ENCODE data around the gene RERG.
"Not testable (repeated sequence)": the region's sequence is repeated elsewhere in the genome, so short reads cannot be mapped to it uniquely, and the experiment has no call there.

The RERG gene

GRCh38 chr12:15220915-15221885 is at the start of gene RERG:
RERG (minus strand) TSS chr12:15221417; CDS start chr12:15217489, 3,928 bp downstream.
- DNase-seq, result peak; percentile 69

- no peak for DNase-seq
Observed at GRCh38 chr12:15270591-15270990, 49.4 kb upstream of the RERG start.

GRCh38 chr12:15268927-15269552 is 47.8 kb upstream of the RERG start:
- DNase-seq, result peak; percentile 9

GRCh38 chr12:15268309-15268708 is 47.1 kb upstream of the RERG start:
- no peak for DNase-seq

- DNase-seq, result no peak
Observed at GRCh38 chr12:15265875-15266274, 44.7 kb upstream of the RERG start.

- DNase-seq, result no peak
Observed at GRCh38 chr12:15256761-15257160, 35.5 kb upstream of the RERG start.

GRCh38 chr12:15253990-15254389 is 32.8 kb upstream of the RERG start:
- DNase-seq, result no peak

GRCh38 chr12:15244926-15245325 is 23.7 kb upstream of the RERG start:
- no peak for DNase-seq

- no peak for DNase-seq
Observed at GRCh38 chr12:15244341-15244740, 23.1 kb upstream of the RERG start.

GRCh38 chr12:15243102-15243501 is 21.9 kb upstream of the RERG start:
- no peak for DNase-seq

- no peak for DNase-seq
Observed at GRCh38 chr12:15240898-15241297, 19.7 kb upstream of the RERG start.

- no peak for DNase-seq
Observed at GRCh38 chr12:15234508-15234907, 13.3 kb upstream of the RERG start.

GRCh38 chr12:15234011-15234410 is 12.8 kb upstream of the RERG start:
- DNase-seq, result no peak

- DNase-seq, result no peak
Observed at GRCh38 chr12:15232959-15233358, 11.7 kb upstream of the RERG start.

- no peak for DNase-seq
Observed at GRCh38 chr12:15231493-15231892, 10.3 kb upstream of the RERG start.

- DNase-seq, result no peak
Observed at GRCh38 chr12:15230751-15231150, 9.5 kb upstream of the RERG start.

- DNase-seq, result no peak
Observed at GRCh38 chr12:15230137-15230536, 8.9 kb upstream of the RERG start.

- peak; percentile 21 for DNase-seq
Observed at GRCh38 chr12:15227004-15227679, 5.9 kb upstream of the RERG start.

- not testable (repeated sequence) for DNase-seq
Observed at GRCh38 chr12:15225863-15226218, 4.6 kb upstream of the RERG start.

GRCh38 chr12:15225136-15225862 is 4.1 kb upstream of the RERG start:
- no peak for DNase-seq

GRCh38 chr12:15222219-15222618 is 1.0 kb upstream of the RERG start:
- DNase-seq, result no peak

- no peak for DNase-seq
Observed at GRCh38 chr12:15220451-15220850, 766 bp downstream of the RERG start.

- DNase-seq, result no peak
Observed at GRCh38 chr12:15218794-15219193, 2.4 kb downstream of the RERG start.
